Panc1 (cell line): ENCODE results near the gene DPP9. TPM values are rescaled to one million over a fixed set of nuclear protein-coding genes. Genes with fewer than 3 reads are reported as not detected.

ENCODE experiments used
- ATAC-seq: fragments of 200-7000 bp; cut with Tn5 transposase; 2 replicates; pipeline ENCODE4 v1.9.1; 2020; ENCODE audit warnings: mild to moderate bottlenecking, moderate library complexity
- BruUV-seq: library from RNA; stranded (reverse); fragments of 400-500 nt; replicated peaks from 2 replicates; lab custom pipeline; 2021; lab: Mats Ljungman, UMichigan
- CTCF ChIA-PET: fragments of 300-600 bp; sonication (Branson Sonifier 250); formaldehyde crosslinking; loops from one replicate; lab custom pipeline; 2022; ENCODE audit warnings: antibody characterized with exemption; lab: Charles Lee
- POLR2A ChIA-PET: fragments of 300-600 bp; sonication (Branson Sonifier 250); formaldehyde crosslinking; loops from one replicate; lab custom pipeline; 2022; ENCODE audit warnings: antibody characterized with exemption; lab: Charles Lee
- DNase-seq: peaks from one replicate; pipeline ENCODE4 v3.0.0-alpha.2; 2010; ENCODE audit warnings: low read depth, low spot score
- H3K27ac ChIP-seq: 2 replicates; pipeline ENCODE4 v1.5.1; 2011; ENCODE audit warnings: mild to moderate bottlenecking, low read length, inconsistent platforms
- H3K27me3 ChIP-seq: fragments of 200-500 bp; sonication (Bioruptor generic); 2 replicates; pipeline ENCODE4 v1.6.0; 2014; ENCODE audit warnings: low read length, inconsistent platforms; ENCODE audit not compliant: control insufficient read depth, insufficient read depth
- H3K36me3 ChIP-seq: fragments of 200-500 bp; sonication (Bioruptor generic); 2 replicates; pipeline ENCODE4 v1.5.1; 2014; ENCODE audit warnings: inconsistent platforms, mild to moderate bottlenecking, low read length, moderate library complexity; ENCODE audit not compliant: control insufficient read depth, insufficient read depth
- H3K4me1 ChIP-seq: 2 replicates; pipeline ENCODE4 v1.5.1; 2011; ENCODE audit warnings: inconsistent platforms, mild to moderate bottlenecking, low read length, moderate library complexity; ENCODE audit not compliant: control insufficient read depth, insufficient read depth
- H3K4me3 ChIP-seq, 2 experiments: 2 replicates each; pipeline ENCODE4 v1.5.1; 2011 to 2012; ENCODE audit warnings: low read depth in 2 of 2, low read length in 2 of 2, mild to moderate bottlenecking in 2 of 2, inconsistent platforms in 1 of 2, moderate library complexity in 1 of 2
- H3K9me3 ChIP-seq: fragments of 200-500 bp; sonication (Bioruptor generic); 2 replicates; pipeline ENCODE4 v1.5.1; 2014; ENCODE audit warnings: low read depth, mild to moderate bottlenecking, inconsistent platforms, low read length, moderate library complexity; ENCODE audit not compliant: control insufficient read depth, insufficient read depth
- CTCF ChIP-seq: fragments of 450-650 bp; IDR thresholded peaks from 2 replicates; pipeline ENCODE4 v1.5.1; 2017; ENCODE audit warnings: mild to moderate bottlenecking
- POLR2AphosphoS5 ChIP-seq: IDR thresholded peaks from 2 replicates; pipeline ENCODE4 v1.6.1; 2012; ENCODE audit warnings: mild to moderate bottlenecking, low read depth, low read length, moderate library complexity
- REST ChIP-seq, 2 experiments: IDR thresholded peaks; 2 replicates each; pipeline ENCODE4 v1.6.1; 2011 to 2012; ENCODE audit warnings: low read depth in 2 of 2, control low read depth in 1 of 2, low read length in 1 of 2, mild to moderate bottlenecking in 1 of 2, moderate library complexity in 1 of 2; ENCODE audit not compliant: insufficient read depth in 1 of 2
- SIN3A ChIP-seq: IDR thresholded peaks from 2 replicates; pipeline ENCODE4 v1.6.1; 2012; ENCODE audit warnings: low read depth, mild to moderate bottlenecking, low read length, moderate library complexity, borderline replicate concordance; ENCODE audit not compliant: insufficient read depth
- TCF7L2 ChIP-seq: IDR thresholded peaks from 2 replicates; pipeline ENCODE4 v1.6.1; 2011; ENCODE audit warnings: mild to moderate bottlenecking, low read depth, low read length, inconsistent platforms
- in situ Hi-C: cut with HindIII; loops from 2 replicates; pipeline ENCODE4 v1.10.0; 2016; ENCODE audit warnings: low sequenced_read_pairs, low pct_unique_long_range_greater_than_20kb
- intact Hi-C: fragments of 100-400 bp; cut with micrococcal nuclease; formaldehyde crosslinking; loops from one replicate; pipeline ENCODE4 v1.10.0; 2022; ENCODE audit not compliant: unreplicated experiment
- total RNA-seq: library from RNA; stranded (reverse); gene quantifications from one replicate; pipeline ENCODE4 v1.2.1, GENCODE V29; 2021; ENCODE audit not compliant: unreplicated experiment

DPP9 gene
- total RNA-seq, 1 experiment from 2014 or later, result 108 TPM

- Histone ChIP-seq H3K27ac (no peak overlapping the region), H3K4me1 (peaks cover 3% of the 10 kb centered on the region; the same call in 1 of the 2 replicates), H3K9me3 (no peaks in the 10 kb centered on the region), H3K36me3 (no peaks in the 10 kb centered on the region; the same call in 1 of the 2 replicates), H3K4me3 (no peak overlapping the region), H3K27me3 (no peaks in the 10 kb centered on the region)
- ChIA-PET POLR2A (no interaction called here), CTCF (no interaction called here)
- TF ChIP-seq REST (IDR thresholded peaks at IDR 0.05; ENCODE audit: insufficient read depth in 1 of 2, low read depth in 2 of 2, low read length in 1 of 2) (no peak), SIN3A (no peak), CTCF (no peak), TCF7L2 (no peak), POLR2AphosphoS5 (no peak)
- BruUV-seq, result no TSS peak
- intact Hi-C loops (no loop called here), in situ Hi-C loops (no loop called here)
- ATAC-seq (no peak), DNase-seq (no peak)
Measured at GRCh38 chr19:4692251-4693077, 31.2 kb downstream of the DPP9 start.

GRCh38 chr19:4691373-4691772, 32.3 kb downstream of the DPP9 start:
- POLR2A ChIA-PET, result no interaction called here
- H3K27me3 ChIP-seq, result no peaks in the 10 kb centered on the region
- peaks cover 3% of the 10 kb centered on the region; the same call in 1 of the 2 replicates for H3K4me1 ChIP-seq
- H3K36me3 ChIP-seq, result no peaks in the 10 kb centered on the region
- ATAC-seq (no peak), DNase-seq (no peak)
- H3K9me3 ChIP-seq, result no peaks in the 10 kb centered on the region
- CTCF ChIA-PET, result no interaction called here
- intact Hi-C loops, result no loop called here
- BruUV-seq, result no TSS peak
- H3K4me3 ChIP-seq, result no peak overlapping the region
- no peak overlapping the region for H3K27ac ChIP-seq
- TF ChIP-seq POLR2AphosphoS5, result no peak
- TF ChIP-seq SIN3A, result no peak
- TF ChIP-seq TCF7L2, result no peak
- no peak for TF ChIP-seq CTCF
- in situ Hi-C loops, result no loop called here
